HG02852 (cell line): ENCODE measurements around the gene ATPAF1.
A peak's percentile ranks its signal among the peaks of the same experiment; 100 is the strongest.
"Not testable (repeated sequence)": the region's sequence is repeated elsewhere in the genome, so short reads cannot be mapped to it uniquely, and the experiment has no call there.

Experiments used
- ATAC-seq: cut with Tn5 transposase; IDR thresholded peaks from one replicate; pipeline ENCODE4 v1.9.1; 2021; ENCODE audit warnings: mild to moderate bottlenecking, moderate library complexity; ENCODE audit not compliant: unreplicated experiment

The ATPAF1 gene

GRCh38 chr1:46667782-46668760, at the start of gene ATPAF1:
Gene ATPAF1 (minus strand): TSS chr1:46668364. CDS start chr1:46668322, 42 bp downstream.
- peak; percentile 75 for ATAC-seq

- ATAC-seq = no peak
Measured at GRCh38 chr1:46717654-46718053, 49.5 kb upstream of the ATPAF1 start.

DNA sequence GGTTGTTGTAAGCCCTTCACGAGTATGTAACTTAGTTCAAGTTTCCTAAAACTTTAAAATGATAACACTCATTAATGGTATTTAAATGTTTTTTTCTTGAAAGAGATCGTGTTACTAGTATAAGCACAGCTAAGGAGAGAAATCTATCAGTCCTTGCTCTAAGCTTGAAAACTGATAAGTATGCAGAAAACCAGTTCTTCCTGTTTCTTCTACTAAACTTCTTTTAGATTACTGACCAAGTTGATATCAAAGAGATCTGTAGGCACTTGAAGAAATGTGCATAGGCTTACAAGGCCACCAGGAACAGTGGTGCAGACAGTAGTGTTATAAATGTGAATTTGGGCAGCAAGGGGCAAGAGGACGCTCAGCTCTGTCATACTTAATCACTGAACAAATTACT, 46.8 kb upstream of the ATPAF1 start:
- no peak for ATAC-seq

DNA sequence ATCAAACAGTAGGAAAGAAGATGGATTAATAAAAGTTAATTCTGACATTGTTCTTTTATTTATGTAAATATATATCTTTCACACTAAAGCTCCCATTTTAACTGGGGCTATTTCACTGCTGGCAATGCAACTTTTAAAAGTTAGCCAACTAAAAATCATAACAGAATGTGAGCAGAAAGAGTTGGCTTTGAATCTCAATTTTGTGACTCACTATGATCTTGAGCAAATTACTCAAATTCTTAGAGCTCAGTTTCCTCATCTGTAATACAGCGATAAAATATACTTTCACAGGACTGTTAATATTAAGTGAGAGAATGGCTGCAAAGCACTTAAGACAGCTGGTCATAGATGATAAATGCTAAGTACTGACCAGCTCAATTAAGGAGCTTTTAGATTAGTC, 40.0 kb upstream of the ATPAF1 start:
- ATAC-seq = no peak

DNA sequence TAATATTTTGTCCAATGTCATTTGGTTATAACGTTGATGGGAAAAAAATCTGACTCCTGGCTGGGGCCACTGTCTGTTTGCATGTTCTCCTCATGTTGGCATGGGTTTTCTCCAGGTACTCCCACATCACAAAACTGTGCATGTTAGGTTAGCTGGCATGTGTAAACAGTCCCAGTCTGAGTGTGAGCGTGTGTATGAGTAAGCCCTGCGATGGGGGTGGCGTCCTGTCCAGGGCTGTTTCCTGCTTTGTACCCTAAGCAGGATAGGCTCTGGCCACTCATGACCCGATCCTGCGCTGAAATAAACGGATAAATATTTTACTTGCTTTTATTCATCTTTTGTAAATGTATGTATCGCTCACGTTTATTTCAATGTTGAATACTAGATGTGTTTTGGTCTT, 37.2 kb upstream of the ATPAF1 start:
- no peak for ATAC-seq

- ATAC-seq = no peak
Measured at GRCh38 chr1:46703927-46704641, 35.9 kb upstream of the ATPAF1 start.

- no peak for ATAC-seq
Measured at GRCh38 chr1:46699666-46700065, 31.5 kb upstream of the ATPAF1 start.

DNA sequence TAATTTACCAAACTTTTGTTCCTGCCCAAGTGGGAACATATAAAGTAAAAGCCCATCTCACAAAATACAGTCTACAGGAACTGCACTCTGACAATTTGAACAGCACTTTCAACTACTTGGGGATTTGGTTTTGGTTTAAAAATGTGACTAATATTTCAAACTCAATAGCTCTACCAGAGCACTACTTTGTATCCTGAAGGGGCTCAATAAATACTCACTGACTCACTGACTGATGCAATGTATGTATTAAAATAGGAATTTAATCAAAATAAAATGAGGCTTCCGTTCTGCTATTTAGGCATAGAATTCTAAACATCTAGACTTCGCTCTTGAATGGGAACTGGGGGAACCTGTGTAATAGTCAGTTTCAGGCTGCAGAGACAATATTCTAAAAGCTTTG, 28.9 kb upstream of the ATPAF1 start:
- no peak for ATAC-seq

GRCh38 chr1:46694676-46695075, 26.5 kb upstream of the ATPAF1 start:
- ATAC-seq = not testable (repeated sequence)

GRCh38 chr1:46692811-46693770, 24.9 kb upstream of the ATPAF1 start:
- no peak for ATAC-seq

DNA sequence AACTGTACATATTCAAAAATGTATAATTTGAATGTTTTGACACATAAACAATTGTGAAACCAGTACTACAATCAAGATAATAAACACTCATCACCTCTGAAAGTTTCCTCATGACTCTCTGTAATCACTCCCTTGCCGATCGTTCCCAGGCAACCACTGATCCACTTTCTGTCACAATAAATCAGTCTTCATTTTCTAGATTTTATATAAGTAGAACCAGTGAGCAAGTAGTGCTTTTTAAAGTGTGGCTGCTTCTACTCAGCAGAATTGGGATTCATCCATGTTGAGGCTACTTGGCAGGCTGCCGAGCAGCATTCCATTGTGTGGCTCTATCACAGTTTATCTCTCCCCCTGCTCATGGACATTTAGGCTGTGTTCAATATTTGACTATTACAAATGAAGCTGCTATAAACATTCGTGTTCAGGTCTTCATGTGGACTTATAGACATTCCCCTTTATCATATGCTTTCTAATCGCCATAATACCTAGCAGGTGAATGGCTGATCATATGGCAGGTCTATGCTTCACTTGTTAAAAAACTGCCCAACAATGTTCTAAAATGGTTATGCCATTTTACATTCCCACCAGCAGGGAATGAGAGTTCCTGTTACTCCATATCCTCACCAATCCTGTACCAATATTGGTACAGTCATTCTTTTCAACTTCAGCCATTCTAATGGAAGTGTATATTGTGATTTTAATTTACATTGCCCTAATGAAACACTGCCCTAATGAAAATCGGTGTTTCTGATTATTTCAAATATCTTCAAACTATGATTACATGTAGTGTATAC, 24.0 kb upstream of the ATPAF1 start:
- no peak for ATAC-seq

DNA sequence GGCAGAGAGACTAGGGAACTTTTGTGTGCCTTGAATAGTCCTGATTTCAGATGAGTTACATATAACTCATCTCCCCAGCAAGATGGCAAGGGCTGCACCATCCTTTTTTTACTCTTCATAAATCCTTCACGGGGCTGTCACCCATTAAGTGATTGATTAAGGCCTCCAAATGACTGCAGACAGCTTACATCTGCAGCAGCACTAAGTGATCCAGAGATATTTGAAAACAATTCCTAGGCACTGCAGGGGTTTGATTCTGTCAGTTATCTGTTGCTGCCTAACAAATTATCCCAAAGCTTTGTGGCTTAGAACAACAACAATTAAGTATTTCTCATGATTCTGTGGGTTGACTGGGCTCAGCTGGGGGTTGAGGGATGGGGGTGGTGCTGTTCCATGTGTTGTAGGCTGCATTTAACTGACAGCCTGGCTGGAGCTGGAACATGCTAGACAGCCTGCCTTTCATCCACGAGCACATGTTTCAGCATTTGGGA, 22.8 kb upstream of the ATPAF1 start:
- ATAC-seq = no peak

GRCh38 chr1:46689897-46690296, 21.7 kb upstream of the ATPAF1 start:
- no peak for ATAC-seq

DNA sequence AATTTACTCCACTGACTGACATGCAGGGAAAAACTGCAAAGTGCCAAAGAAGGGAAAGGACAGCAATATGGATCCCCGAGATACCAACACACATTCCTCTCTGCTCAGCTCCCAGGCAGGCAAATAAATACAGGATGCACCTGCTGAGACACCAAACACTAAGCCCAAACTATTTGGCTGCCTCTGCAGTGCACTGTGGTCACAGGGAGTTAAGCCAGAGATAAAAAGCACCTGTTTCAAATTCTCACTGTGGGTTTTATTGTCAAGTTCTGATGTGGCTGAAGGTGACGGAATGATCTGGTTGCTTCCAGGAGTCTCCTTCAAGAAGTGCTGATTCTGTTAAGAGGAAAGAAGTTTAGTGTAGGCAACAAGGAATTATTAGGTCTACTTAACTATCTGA, 21.2 kb upstream of the ATPAF1 start:
- ATAC-seq = no peak

DNA sequence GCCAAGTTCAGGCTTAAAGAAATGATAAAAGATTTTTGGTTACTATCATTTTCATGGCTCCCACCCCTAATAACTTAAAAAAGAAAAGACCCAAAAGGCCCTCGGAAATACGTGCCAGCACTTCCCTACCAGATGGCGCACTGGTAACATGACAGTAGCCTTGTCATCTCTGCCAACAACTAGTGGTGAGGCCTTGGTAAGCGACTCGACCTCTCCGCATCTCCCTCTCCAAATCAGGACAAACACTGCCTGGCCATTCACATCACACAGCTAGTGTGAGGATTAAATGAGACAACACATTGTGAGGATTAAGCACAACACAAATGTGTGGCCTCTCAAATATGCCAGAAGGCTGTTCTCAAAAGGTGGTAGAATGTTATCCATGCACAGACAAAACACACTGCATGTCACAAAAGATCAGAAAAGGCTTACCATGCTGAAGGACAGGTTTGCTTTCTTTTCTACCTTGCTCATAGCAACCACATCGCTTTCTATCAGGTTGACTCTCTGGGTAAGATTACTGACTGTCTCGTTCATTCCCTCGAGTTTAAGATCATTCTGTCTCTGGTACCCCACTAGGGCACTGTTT, 19.9 kb upstream of the ATPAF1 start:
- no peak for ATAC-seq

GRCh38 chr1:46687093-46687659, 19.0 kb upstream of the ATPAF1 start:
- ATAC-seq = no peak

DNA sequence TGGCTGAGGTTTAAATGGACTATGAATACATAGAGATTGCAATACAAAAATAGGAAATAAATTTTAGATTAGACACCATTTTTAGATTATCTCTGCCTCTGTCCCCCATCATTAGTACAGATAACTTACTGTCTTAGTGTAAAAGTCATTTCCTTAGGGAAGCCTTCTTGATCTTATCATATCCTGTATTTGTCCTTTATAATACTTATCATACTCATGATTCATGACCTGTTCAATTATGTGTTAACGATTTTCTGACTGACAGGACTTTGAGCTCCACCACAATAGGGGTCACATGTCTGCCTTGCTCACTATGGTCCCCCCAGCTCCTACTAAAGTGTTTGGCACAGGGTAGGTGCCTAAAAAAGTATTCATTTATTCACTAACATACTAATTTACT, 18.1 kb upstream of the ATPAF1 start:
- no peak for ATAC-seq

DNA sequence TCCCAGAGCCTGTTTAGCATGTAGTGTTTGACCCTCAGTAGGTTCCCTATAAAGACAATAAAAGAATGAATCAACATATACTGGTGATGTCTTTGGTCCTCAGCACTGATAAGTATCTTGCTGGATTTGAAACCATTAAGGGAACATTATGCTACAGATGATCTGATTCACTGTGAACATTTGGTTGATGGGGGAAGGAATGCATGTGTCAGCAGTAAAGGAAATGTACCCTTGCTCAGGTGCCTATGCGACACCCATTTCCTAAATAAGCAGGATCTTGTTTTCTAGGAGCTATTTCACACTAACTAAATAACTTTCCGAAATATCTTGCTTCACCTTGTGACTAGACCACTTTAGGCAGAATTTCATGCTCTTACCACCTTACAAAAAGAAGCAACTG, 16.5 kb upstream of the ATPAF1 start:
- no peak for ATAC-seq

DNA sequence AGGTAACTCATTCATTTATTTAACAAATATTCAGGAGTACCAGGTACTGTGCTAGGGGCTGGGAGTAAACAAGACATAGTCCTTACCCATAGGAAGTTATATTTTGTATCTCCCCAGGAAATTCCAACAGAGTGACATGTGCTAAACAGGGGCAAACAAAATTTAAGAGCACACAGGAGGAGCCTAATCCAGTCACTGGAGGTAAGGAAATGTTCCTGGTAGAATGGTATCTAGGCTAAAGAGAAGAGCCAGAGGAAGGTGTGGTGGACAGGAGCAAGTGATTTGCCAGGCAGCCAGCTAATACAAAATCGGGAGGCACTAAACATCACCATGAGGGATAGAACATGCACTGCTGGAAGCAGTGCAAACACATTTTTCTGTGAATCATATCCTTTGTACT, 13.9 kb upstream of the ATPAF1 start:
- ATAC-seq = no peak
